Measurements from ENCODE around the gene NCS1.

NCS1 gene

DNA sequence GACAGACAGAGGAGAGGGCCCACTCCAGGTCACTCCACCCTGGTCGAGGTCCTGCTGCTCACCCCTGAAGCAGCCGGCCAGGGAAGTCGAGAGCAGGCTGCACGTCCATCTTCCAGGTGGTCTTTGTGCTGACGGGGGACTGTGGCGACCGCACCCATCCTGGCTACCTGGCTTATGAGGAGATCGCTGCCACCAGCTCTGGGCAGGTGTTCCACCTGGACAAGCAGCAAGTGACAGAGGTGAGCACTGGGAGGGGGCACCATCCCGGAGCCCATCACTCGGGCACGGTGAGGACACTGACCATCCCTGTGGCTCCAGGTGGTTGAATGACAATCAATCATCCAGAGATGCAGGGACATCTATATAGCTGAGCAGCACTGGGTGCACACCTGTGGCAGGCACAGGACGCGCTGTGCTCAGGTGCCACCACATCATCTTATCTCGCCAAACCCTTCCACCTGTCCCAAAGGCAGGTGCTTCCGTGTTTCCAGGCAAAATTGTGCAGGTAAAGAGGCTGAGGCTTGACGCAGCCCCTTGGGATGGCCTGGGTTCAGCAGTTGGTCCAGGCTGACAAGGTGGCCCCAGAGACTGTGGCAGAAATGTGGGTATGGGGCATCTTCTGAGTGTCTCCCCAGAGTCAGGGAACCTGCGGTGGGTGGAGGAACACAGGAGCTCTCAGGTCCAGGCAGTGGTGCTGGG lies 114.0 kb downstream of the NCS1 start:
- no peak overlapping the region for H3K4me3 ChIP-seq (ENCODE audit: low read length)
- TF ChIP-seq, protein P1, sequence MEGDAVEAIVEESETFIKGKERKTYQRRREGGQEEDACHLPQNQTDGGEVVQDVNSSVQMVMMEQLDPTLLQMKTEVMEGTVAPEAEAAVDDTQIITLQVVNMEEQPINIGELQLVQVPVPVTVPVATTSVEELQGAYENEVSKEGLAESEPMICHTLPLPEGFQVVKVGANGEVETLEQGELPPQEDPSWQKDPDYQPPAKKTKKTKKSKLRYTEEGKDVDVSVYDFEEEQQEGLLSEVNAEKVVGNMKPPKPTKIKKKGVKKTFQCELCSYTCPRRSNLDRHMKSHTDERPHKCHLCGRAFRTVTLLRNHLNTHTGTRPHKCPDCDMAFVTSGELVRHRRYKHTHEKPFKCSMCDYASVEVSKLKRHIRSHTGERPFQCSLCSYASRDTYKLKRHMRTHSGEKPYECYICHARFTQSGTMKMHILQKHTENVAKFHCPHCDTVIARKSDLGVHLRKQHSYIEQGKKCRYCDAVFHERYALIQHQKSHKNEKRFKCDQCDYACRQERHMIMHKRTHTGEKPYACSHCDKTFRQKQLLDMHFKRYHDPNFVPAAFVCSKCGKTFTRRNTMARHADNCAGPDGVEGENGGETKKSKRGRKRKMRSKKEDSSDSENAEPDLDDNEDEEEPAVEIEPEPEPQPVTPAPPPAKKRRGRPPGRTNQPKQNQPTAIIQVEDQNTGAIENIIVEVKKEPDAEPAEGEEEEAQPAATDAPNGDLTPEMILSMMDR (IDR thresholded peaks at IDR 0.05; ENCODE audit: insufficient read depth, low read depth, low read length, missing control alignments) = no peak
- no peak for DNase-seq (ENCODE audit: low read depth)

Measured in epithelial cell of esophagus (primary cell).